ENCODE data around the gene CCSER1. TPM values are rescaled to one million over a fixed set of nuclear protein-coding genes. Genes with fewer than 3 reads are reported as not detected.

Gene CCSER1
- total RNA-seq, 6 donors from 2014 or later: 4.4 to 26.1 (median 13.8) TPM

DNA sequence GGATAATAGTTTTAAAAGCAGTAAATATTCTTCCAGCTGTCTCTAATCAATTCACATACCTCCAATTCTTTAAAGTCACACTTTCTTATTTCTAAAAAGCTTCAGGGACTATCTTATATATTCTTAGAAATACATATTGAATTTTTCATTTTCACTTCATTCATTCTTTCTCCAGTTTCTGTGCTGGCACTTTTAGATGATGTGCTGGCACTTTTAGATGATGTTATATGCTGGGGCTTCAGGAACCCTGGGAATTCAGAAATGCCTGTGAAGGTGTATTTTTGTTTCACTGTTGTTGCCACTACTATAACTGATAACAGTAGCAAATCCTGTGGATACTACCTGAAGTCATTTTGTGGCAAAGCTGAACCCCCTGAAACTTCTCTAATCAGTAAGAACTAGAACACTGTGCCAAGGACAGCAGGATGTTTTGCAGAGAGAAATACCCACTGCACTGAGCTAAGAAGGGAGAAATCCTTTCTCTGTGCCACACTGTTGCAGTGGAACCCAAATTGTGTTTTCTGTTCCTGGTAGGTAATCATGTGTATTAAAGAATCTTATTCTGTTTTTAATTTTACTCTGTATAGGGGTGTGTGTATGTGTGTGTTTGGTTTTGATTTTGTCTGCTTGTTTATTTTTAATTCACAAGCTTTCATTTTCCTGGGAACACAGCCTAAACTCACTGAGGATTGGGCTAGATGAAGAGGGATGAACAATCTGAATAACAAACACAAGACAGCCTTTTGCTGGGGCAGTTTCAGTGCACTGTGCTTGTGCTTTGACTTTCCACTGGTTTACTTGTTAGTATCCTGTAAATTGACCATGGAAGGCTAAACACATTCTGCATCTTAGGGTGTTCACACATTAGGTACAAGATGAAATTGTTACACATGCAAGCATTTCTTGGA lies 898.3 kb downstream of the CCSER1 start:
- H3K27ac ChIP-seq: no peak overlapping the region
- no peak overlapping the region for H3K4me3 ChIP-seq
- ATAC-seq (ENCODE audit: low FRiP score in 2 of 2): no peak
- no peaks in the 10 kb centered on the region for H3K4me1 ChIP-seq
- no peak for TF ChIP-seq POLR2A (IDR thresholded peaks at IDR 0.05)
- no peak for TF ChIP-seq POLR2AphosphoS5 (IDR thresholded peaks at IDR 0.05)
- no peak for TF ChIP-seq EP300 (IDR thresholded peaks at IDR 0.05)
- no peak for TF ChIP-seq CTCF (IDR thresholded peaks at IDR 0.05)
- no peak for DNase-seq
- no peaks in the 10 kb centered on the region for H3K9me3 ChIP-seq
- no peaks in the 10 kb centered on the region for H3K27me3 ChIP-seq
- no peaks in the 10 kb centered on the region for H3K36me3 ChIP-seq

DNA sequence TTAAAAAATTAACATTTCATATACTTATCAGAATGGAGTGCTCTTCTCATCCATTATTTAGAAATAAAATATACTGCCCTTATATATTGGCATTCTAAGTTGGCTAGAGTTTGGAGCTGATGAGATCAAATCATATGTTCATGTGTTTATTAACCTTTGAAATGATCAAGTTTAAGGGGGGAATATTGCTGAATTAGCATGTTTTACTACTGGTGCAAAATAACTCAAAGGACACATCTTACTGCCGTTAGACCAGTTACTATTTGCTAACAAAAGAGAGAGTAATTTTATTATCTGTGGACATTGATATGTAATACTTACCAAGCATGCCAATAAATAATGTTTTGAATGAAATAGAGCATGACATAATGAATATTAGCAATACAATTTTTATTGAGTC lies 901.0 kb downstream of the CCSER1 start:
- 92 to 93% methylated on average over 1 of the region's 1 CpG for WGBS, 2 donors
- DNase-seq (no peak), ATAC-seq (ENCODE audit: low FRiP score in 2 of 2) (no peak)
- H3K27ac ChIP-seq: no peak overlapping the region
- no peaks in the 10 kb centered on the region for H3K27me3 ChIP-seq
- H3K4me3 ChIP-seq: no peak overlapping the region
- no peaks in the 10 kb centered on the region for H3K4me1 ChIP-seq
- no peak for TF ChIP-seq POLR2A (IDR thresholded peaks at IDR 0.05)
- TF ChIP-seq EP300 (IDR thresholded peaks at IDR 0.05): no peak
- no peak for TF ChIP-seq CTCF (IDR thresholded peaks at IDR 0.05)
- no peak for TF ChIP-seq POLR2AphosphoS5 (IDR thresholded peaks at IDR 0.05)
- H3K9me3 ChIP-seq: no peaks in the 10 kb centered on the region
- H3K36me3 ChIP-seq: no peaks in the 10 kb centered on the region

DNA sequence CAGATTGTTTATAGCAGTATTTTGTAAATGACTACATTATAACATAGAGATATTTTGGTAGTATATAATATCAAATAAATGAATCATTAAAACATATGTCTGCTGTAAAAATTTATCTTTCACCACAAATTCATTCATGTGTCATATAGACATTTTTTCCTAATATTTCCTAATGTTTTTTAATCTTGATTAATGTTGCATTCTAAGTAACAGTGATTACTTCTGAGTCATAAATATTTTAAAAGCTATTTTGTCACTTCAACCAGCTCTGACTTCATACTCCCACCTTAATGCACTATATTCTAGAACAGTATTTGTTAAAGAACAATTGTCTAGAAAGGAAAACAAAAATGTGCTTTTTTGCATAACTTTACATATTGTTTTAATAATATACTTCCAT lies 904.6 kb downstream of the CCSER1 start:
- no peaks in the 10 kb centered on the region for H3K36me3 ChIP-seq
- H3K27ac ChIP-seq: no peak overlapping the region
- H3K9me3 ChIP-seq: no peaks in the 10 kb centered on the region
- ATAC-seq (ENCODE audit: low FRiP score in 2 of 2) (no peak), DNase-seq (no peak)
- no peak overlapping the region for H3K4me3 ChIP-seq
- H3K4me1 ChIP-seq: no peaks in the 10 kb centered on the region
- no peaks in the 10 kb centered on the region for H3K27me3 ChIP-seq
- no peak for TF ChIP-seq POLR2A (IDR thresholded peaks at IDR 0.05)
- TF ChIP-seq EP300 (IDR thresholded peaks at IDR 0.05): no peak
- no peak for TF ChIP-seq POLR2AphosphoS5 (IDR thresholded peaks at IDR 0.05)
- TF ChIP-seq CTCF (IDR thresholded peaks at IDR 0.05): no peak

DNA sequence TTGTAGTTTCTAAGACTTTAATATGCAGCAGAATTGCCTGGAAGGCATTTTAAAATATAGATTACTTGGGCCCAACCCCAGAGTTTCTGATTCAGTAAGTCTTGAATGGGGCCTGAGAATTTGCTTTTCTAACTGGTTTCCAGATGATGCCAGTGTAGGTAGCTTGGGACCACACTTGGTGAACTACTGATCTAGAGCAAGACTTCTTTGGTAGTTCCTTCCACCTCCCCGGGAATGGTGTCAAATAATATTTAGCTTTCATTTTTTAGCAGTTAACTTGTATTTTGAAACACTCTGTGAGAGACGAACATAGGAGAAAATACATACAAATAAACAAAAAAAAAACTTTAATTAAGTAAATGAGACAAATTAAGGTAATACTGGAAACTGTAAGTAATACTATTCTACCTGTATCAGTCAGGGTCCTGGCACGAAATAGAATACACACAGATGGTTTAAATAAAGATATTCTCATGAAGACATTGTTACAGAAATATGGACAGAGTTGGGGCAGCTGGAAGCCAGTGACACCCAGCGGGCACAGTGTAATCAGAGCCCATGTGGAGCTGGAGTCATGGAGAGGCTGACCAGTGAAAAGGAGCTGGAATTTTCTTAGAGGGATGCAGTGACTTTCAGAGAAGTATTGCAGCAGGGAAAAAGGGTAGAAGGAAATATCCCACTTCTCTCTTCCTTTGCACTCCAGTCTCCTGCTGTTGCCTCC lies 905.7 kb downstream of the CCSER1 start:
- Histone ChIP-seq H3K9me3 (no peaks in the 10 kb centered on the region), H3K4me3 (no peak overlapping the region), H3K27ac (no peak overlapping the region), H3K27me3 (no peaks in the 10 kb centered on the region), H3K36me3 (no peaks in the 10 kb centered on the region), H3K4me1 (no peaks in the 10 kb centered on the region)
- DNase-seq (no peak), ATAC-seq (ENCODE audit: low FRiP score in 2 of 2) (no peak)
- no peak for TF ChIP-seq POLR2AphosphoS5 (IDR thresholded peaks at IDR 0.05)
- 56 to 58% methylated on average over 4 of the region's 4 CpGs for WGBS, 2 donors

DNA sequence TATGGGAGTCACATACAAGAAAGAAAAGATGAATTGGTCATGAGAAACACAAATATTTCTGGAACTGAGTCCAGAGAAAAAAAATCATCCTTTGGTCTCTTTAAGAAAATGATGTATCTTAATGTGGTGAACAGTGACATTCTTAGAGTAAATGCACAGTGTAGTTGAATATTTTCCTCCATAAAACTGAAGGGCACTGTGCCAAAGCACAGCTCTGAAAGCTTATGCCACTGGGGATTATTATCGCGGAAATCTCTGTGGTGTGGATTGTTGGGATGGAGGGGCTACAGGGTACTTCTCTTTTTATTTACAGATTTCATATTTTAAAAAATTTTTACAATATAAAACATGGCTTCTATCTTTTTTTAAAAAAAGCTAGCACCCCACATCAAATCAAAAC lies 908.1 kb downstream of the CCSER1 start:
- ATAC-seq (ENCODE audit: low FRiP score in 2 of 2) (no peak), DNase-seq (no peak)
- WGBS, 2 donors: 79 to 88% methylated on average over 2 of the region's 2 CpGs
- H3K27me3 ChIP-seq: no peaks in the 10 kb centered on the region
- H3K9me3 ChIP-seq: no peaks in the 10 kb centered on the region
- no peak overlapping the region for H3K27ac ChIP-seq
- H3K36me3 ChIP-seq: no peaks in the 10 kb centered on the region
- no peak overlapping the region for H3K4me3 ChIP-seq
- no peaks in the 10 kb centered on the region for H3K4me1 ChIP-seq
- no peak for TF ChIP-seq EP300 (IDR thresholded peaks at IDR 0.05)
- no peak for TF ChIP-seq CTCF (IDR thresholded peaks at IDR 0.05)
- TF ChIP-seq POLR2AphosphoS5 (IDR thresholded peaks at IDR 0.05): no peak
- no peak for TF ChIP-seq POLR2A (IDR thresholded peaks at IDR 0.05)

Measured in upper lobe of left lung (tissue), 6 donors.